HG03558 (cell line): ENCODE results near the gene RDH12.
"Not testable (repeated sequence)": the region's sequence is repeated elsewhere in the genome, so short reads cannot be mapped to it uniquely, and the experiment has no call there.

Source experiments
- ATAC-seq: cut with Tn5 transposase; IDR thresholded peaks from one replicate; pipeline ENCODE4 v1.9.1; 2021; ENCODE audit warnings: moderate number of reproducible peaks; ENCODE audit not compliant: unreplicated experiment; ENCODE audit errors: extremely low read depth

The RDH12 gene

GRCh38 chr14:67703997-67704396 is 2.3 kb downstream of the RDH12 start:
- no peak for ATAC-seq

- ATAC-seq = no peak
Observed at GRCh38 chr14:67704484-67705089, 2.9 kb downstream of the RDH12 start.

- no peak for ATAC-seq
Observed at GRCh38 chr14:67705211-67705610, 3.5 kb downstream of the RDH12 start.

- ATAC-seq = not testable (repeated sequence)
Observed at GRCh38 chr14:67709346-67709745, 7.7 kb downstream of the RDH12 start.

GRCh38 chr14:67709796-67710195 is 8.1 kb downstream of the RDH12 start:
- not testable (repeated sequence) for ATAC-seq

GRCh38 chr14:67710209-67710608 is 8.5 kb downstream of the RDH12 start:
- no peak for ATAC-seq

GRCh38 chr14:67717048-67717447 is 15.4 kb downstream of the RDH12 start:
- no peak for ATAC-seq

GRCh38 chr14:67718265-67718664 is 16.6 kb downstream of the RDH12 start:
- no peak for ATAC-seq

GRCh38 chr14:67719385-67719784 is 17.7 kb downstream of the RDH12 start:
- not testable (repeated sequence) for ATAC-seq

- ATAC-seq = no peak
Observed at GRCh38 chr14:67719866-67720265, 18.2 kb downstream of the RDH12 start.

GRCh38 chr14:67721875-67722274 is 20.2 kb downstream of the RDH12 start:
- no peak for ATAC-seq

- no peak for ATAC-seq
Observed at GRCh38 chr14:67722293-67722692, 20.6 kb downstream of the RDH12 start.

GRCh38 chr14:67725171-67725570 is 23.5 kb downstream of the RDH12 start:
- ATAC-seq = no peak

- no peak for ATAC-seq
Observed at GRCh38 chr14:67727361-67727760, 25.7 kb downstream of the RDH12 start.

GRCh38 chr14:67728258-67728657 is 26.6 kb downstream of the RDH12 start:
- no peak for ATAC-seq

GRCh38 chr14:67729072-67729885 is 27.6 kb downstream of the RDH12 start:
- no peak for ATAC-seq

- no peak for ATAC-seq
Observed at GRCh38 chr14:67733616-67734015, 31.9 kb downstream of the RDH12 start.

- no peak for ATAC-seq
Observed at GRCh38 chr14:67734675-67735074, 33.0 kb downstream of the RDH12 start.

GRCh38 chr14:67735336-67736147 is 33.9 kb downstream of the RDH12 start:
- no peak for ATAC-seq

GRCh38 chr14:67736771-67737170 is 35.1 kb downstream of the RDH12 start:
- ATAC-seq = no peak
